ENCODE measurements around the gene PLAAT4. TPM values are rescaled to one million over a fixed set of nuclear protein-coding genes. Genes with fewer than 3 reads are reported as not detected.

Gene PLAAT4
- total RNA-seq, 2 donors from 2014 or later = 0.58 TPM; not detected in 1

DNA sequence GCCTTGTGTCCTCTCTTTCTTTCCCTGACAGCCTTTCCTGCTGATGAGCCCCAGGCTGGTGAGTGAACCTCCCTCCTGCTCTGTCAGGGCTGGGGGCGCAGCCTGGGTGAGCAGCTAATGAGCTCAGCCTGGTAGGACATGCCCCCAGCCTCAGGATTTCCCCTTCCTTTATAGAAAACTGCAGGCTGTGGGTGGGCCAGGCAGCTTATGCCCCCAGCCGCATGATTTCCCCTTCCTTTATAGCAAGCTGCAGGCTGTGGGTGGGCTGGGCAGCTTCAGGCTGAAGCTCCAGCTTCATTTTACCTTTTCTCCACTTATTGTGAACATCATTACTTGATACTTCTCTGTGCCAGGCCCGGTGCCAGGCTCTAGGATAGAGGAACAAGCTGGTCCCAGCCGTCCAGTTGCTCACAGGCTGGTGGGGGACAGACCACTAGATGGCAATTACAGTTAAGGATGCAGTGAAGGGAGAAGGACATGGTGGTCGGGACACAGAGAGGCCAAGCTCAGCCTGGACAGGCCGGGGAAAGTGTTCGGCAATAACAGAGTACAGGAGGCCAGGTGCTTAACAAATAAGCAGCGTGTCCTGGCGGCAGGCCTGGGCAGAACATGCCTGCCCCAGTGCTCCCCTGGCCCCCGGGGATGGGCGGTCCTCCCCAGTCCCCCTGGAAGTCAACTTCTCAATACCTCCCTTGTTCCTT is 25.4 kb upstream of the PLAAT4 start:
- H3K9me3 ChIP-seq (ENCODE audit: control insufficient read depth, low read length) = no peaks in the 10 kb centered on the region
- WGBS, 2 experiments (ENCODE audit: insufficient coverage in 1 of 2, insufficient read length in 1 of 2) = 88 to 89% methylated on average over 5 to 11 of the region's 11 CpGs
- no peak overlapping the region for H3K4me3 ChIP-seq (ENCODE audit: low read length)
- H3K9ac ChIP-seq (ENCODE audit: extremely low read depth, low read length, poor library complexity, severe bottlenecking) = no peak overlapping the region
- Mint-ChIP-seq H3K9me3 (no peaks in the 10 kb centered on the region), H3K4me3 (no peak overlapping the region), H3K27me3 (ENCODE audit: insufficient read depth) (no peaks in the 10 kb centered on the region), H3K4me1 (peaks cover 21% of the 10 kb centered on the region), H3K36me3 (ENCODE audit: low read depth) (peaks cover 11% of the 10 kb centered on the region), H3K27ac (no peak overlapping the region)
- no peaks in the 10 kb centered on the region for H3K27me3 ChIP-seq (ENCODE audit: control insufficient read depth, insufficient read depth, low read length, poor library complexity, severe bottlenecking)
- DNase-seq = no peak
- peaks cover 3% of the 10 kb centered on the region for H3K4me1 ChIP-seq (ENCODE audit: control insufficient read depth, insufficient read depth, low read length)
- TF ChIP-seq, protein P1, sequence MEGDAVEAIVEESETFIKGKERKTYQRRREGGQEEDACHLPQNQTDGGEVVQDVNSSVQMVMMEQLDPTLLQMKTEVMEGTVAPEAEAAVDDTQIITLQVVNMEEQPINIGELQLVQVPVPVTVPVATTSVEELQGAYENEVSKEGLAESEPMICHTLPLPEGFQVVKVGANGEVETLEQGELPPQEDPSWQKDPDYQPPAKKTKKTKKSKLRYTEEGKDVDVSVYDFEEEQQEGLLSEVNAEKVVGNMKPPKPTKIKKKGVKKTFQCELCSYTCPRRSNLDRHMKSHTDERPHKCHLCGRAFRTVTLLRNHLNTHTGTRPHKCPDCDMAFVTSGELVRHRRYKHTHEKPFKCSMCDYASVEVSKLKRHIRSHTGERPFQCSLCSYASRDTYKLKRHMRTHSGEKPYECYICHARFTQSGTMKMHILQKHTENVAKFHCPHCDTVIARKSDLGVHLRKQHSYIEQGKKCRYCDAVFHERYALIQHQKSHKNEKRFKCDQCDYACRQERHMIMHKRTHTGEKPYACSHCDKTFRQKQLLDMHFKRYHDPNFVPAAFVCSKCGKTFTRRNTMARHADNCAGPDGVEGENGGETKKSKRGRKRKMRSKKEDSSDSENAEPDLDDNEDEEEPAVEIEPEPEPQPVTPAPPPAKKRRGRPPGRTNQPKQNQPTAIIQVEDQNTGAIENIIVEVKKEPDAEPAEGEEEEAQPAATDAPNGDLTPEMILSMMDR (conservative IDR thresholded peaks at IDR 0.05) = peak; percentile 14
- no peak overlapping the region for H3K27ac ChIP-seq (ENCODE audit: low read depth, low read length)
- no peaks in the 10 kb centered on the region for H3K36me3 ChIP-seq (ENCODE audit: control insufficient read depth, insufficient read depth, low read length)

DNA sequence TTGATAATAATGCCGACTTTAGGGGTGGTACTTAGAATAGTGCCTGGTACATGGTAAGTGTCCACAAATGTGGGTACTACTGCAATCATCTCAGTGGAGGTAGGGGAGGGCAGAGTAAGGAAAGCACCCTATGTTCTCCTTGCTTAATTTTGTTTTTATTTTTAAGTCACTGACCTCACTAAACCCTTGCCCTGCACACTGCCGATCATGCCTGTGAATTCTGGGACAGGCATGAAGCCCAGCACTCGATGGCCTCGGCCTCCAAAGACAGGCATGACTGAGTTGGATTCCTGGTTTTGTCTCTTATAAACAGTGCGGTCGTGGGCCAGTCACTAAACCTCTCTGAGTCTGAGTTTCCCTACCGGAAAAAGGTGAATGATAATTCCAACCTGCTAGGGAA is 23.8 kb upstream of the PLAAT4 start:
- Mint-ChIP-seq H3K9me3 (peaks cover 2% of the 10 kb centered on the region), H3K4me1 (peaks cover 8% of the 10 kb centered on the region), H3K27me3 (ENCODE audit: insufficient read depth) (no peaks in the 10 kb centered on the region), H3K27ac (no peak overlapping the region), H3K36me3 (ENCODE audit: low read depth) (peaks cover 17% of the 10 kb centered on the region), H3K4me3 (no peak overlapping the region)
- TF ChIP-seq, protein P1 (conservative IDR thresholded peaks at IDR 0.05) = no peak
- no peaks in the 10 kb centered on the region for H3K9me3 ChIP-seq (ENCODE audit: control insufficient read depth, low read length)
- no peak for DNase-seq
- H3K4me1 ChIP-seq (ENCODE audit: control insufficient read depth, insufficient read depth, low read length) = no peaks in the 10 kb centered on the region
- H3K36me3 ChIP-seq (ENCODE audit: control insufficient read depth, insufficient read depth, low read length) = no peaks in the 10 kb centered on the region
- H3K9ac ChIP-seq (ENCODE audit: extremely low read depth, low read length, poor library complexity, severe bottlenecking) = no peak overlapping the region
- no peaks in the 10 kb centered on the region for H3K27me3 ChIP-seq (ENCODE audit: control insufficient read depth, insufficient read depth, low read length, poor library complexity, severe bottlenecking)
- no peak overlapping the region for H3K4me3 ChIP-seq (ENCODE audit: low read length)
- no peak overlapping the region for H3K27ac ChIP-seq (ENCODE audit: low read depth, low read length)
- WGBS, 2 experiments (ENCODE audit: insufficient coverage in 1 of 2, insufficient read length in 1 of 2) = 95 to 96% methylated on average over 5 to 7 of the region's 7 CpGs

DNA sequence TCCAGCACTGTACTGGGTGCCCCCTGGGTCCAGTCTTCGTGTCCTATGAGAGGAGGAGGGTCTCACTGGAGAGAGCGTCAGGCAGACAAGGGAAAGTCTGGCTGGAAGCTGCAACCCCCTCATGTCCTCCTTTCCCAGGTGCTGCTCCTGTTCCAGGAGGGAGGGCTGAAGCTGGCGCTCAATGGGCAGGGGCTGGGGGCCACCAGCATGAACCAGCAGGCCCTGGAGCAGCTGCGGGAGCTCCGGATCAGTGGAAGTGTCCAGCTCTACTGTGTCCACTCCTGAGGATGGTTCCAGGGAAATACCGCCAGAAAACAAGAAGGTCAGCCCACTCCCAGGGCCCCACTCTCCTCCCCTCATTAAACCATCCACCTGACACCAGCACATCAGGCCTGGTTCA is 20.5 kb upstream of the PLAAT4 start:
- Mint-ChIP-seq H3K27me3 (ENCODE audit: insufficient read depth) (no peaks in the 10 kb centered on the region), H3K9me3 (peaks cover 28% of the 10 kb centered on the region), H3K27ac (no peak overlapping the region), H3K4me1 (no peaks in the 10 kb centered on the region), H3K4me3 (no peak overlapping the region), H3K36me3 (ENCODE audit: low read depth) (peaks cover 37% of the 10 kb centered on the region)
- WGBS, 2 experiments (ENCODE audit: insufficient coverage in 1 of 2, insufficient read length in 1 of 2) = 96 to 98% methylated on average over 4 to 6 of the region's 6 CpGs
- H3K27me3 ChIP-seq (ENCODE audit: control insufficient read depth, insufficient read depth, low read length, poor library complexity, severe bottlenecking) = no peaks in the 10 kb centered on the region
- no peak overlapping the region for H3K4me3 ChIP-seq (ENCODE audit: low read length)
- H3K9me3 ChIP-seq (ENCODE audit: control insufficient read depth, low read length) = peaks cover 20% of the 10 kb centered on the region
- H3K27ac ChIP-seq (ENCODE audit: low read depth, low read length) = no peak overlapping the region
- no peaks in the 10 kb centered on the region for H3K36me3 ChIP-seq (ENCODE audit: control insufficient read depth, insufficient read depth, low read length)
- no peak for DNase-seq
- TF ChIP-seq, protein P1 (conservative IDR thresholded peaks at IDR 0.05) = no peak
- H3K4me1 ChIP-seq (ENCODE audit: control insufficient read depth, insufficient read depth, low read length) = no peaks in the 10 kb centered on the region
- H3K9ac ChIP-seq (ENCODE audit: extremely low read depth, low read length, poor library complexity, severe bottlenecking) = no peak overlapping the region
